Stimulated activated CD4-positive, alpha-beta T cell treated with anti-CD3 and anti-CD28 coated beads, Interleukin-4, amount 100 ng/mL, for 48 hours (primary cell): ENCODE results near the gene MPZL3.

ENCODE experiments used
- DNase-seq, 2 donors: peaks; one replicate each; pipeline ENCODE4 v3.0.0-alpha.2; 2020; ENCODE audit warnings: low read depth in 2 of 2

Gene MPZL3

GRCh38 chr11:118264569-118265465 is 12.7 kb upstream of the MPZL3 start:
- DNase-seq: no peak

- no peak for DNase-seq
These were observed 11.8 kb upstream of the MPZL3 start, which contains the start of gene MPZL2 for GRCh38 chr11:118263695-118264568. MPZL2 (minus strand) TSS chr11:118264297; CDS start chr11:118264153, 144 bp downstream.

GRCh38 chr11:118263112-118263511 is 10.9 kb upstream of the MPZL3 start:
- no peak for DNase-seq

- DNase-seq: no peak
These were observed 8.2 kb upstream of the MPZL3 start for GRCh38 chr11:118260353-118260752.

- DNase-seq: no peak
These were observed 7.0 kb upstream of the MPZL3 start for GRCh38 chr11:118259138-118259537.

- no peak for DNase-seq
These were observed 6.2 kb upstream of the MPZL3 start for GRCh38 chr11:118258410-118258809.

GRCh38 chr11:118252688-118253087 is 523 bp upstream of the MPZL3 start:
- DNase-seq: no peak

- DNase-seq: no peak
These were observed 5.1 kb downstream of the MPZL3 start for GRCh38 chr11:118247041-118247440.

GRCh38 chr11:118245936-118246562 is 6.1 kb downstream of the MPZL3 start:
- DNase-seq: no peak

- no peak for DNase-seq
These were observed 8.0 kb downstream of the MPZL3 start for GRCh38 chr11:118243993-118244762.

GRCh38 chr11:118243161-118243560 is 9.0 kb downstream of the MPZL3 start:
- DNase-seq: no peak

- DNase-seq: no peak
These were observed 10.4 kb downstream of the MPZL3 start for GRCh38 chr11:118241764-118242098.

GRCh38 chr11:118240999-118241763 is 11.0 kb downstream of the MPZL3 start:
- DNase-seq: peak in 1 of 2 donors; percentile 56

GRCh38 chr11:118239509-118240205 is 12.5 kb downstream of the MPZL3 start:
- no peak for DNase-seq

- DNase-seq: no peak
These were observed 13.2 kb downstream of the MPZL3 start for GRCh38 chr11:118238929-118239328.

- no peak for DNase-seq
These were observed 13.7 kb downstream of the MPZL3 start for GRCh38 chr11:118238421-118238820.

GRCh38 chr11:118236170-118236569 is 16.0 kb downstream of the MPZL3 start:
- DNase-seq: no peak

GRCh38 chr11:118234833-118235232 is 17.3 kb downstream of the MPZL3 start:
- no peak for DNase-seq

GRCh38 chr11:118233850-118234249 is 18.3 kb downstream of the MPZL3 start:
- no peak for DNase-seq

- no peak for DNase-seq
These were observed 18.8 kb downstream of the MPZL3 start for GRCh38 chr11:118233377-118233776.
